K562 (cell line): Measurements from ENCODE around the gene RIN3. TPM values are rescaled to one million over a fixed set of nuclear protein-coding genes. Genes with fewer than 3 reads are reported as not detected.

Source experiments
- ATAC-seq: fragments of 200-7000 bp; cut with Tn5 transposase; 3 replicates; pipeline ENCODE4 v1.9.1; 2020; ENCODE audit warnings: moderate library complexity
- BruUV-seq: library from RNA; stranded (reverse); fragments of 400-500 nt; replicated peaks from 2 replicates; lab custom pipeline; 2021; lab: Mats Ljungman, UMichigan
- CTCF ChIA-PET: fragments of 300-600 bp; formaldehyde crosslinking; extraction: SDS; loops from one replicate; lab custom pipeline; 2021; ENCODE audit warnings: low intra/inter-chr PET ratio; lab: Yijun Ruan, JAX
- POLR2A ChIA-PET: fragments of 300-600, 350-650 bp; sonication (Branson Sonifier 250); formaldehyde crosslinking; extraction: SDS; loops from one replicate; lab custom pipeline; 2021; ENCODE audit warnings: antibody characterized with exemption, inconsistent platforms; lab: Yijun Ruan, JAX
- DNase-seq, 4 experiments: peaks; one replicate each; pipeline versions ENCODE4 v3.0.0 to v3.0.0-alpha.2; 2011 to 2018; ENCODE audit warnings: low spot score in 3 of 4, mixed read lengths in 3 of 4; ENCODE audit errors: extremely low read depth in 1 of 4
- FAIRE-seq: peaks from 2 replicates; lab custom pipeline; 2011; peaks lifted over from hg19 to GRCh38; lab: Jason Lieb, UNC
- H2AFZ ChIP-seq: 2 replicates; pipeline ENCODE4 v1.6.0; 2011; ENCODE audit warnings: low read depth, low read length, control low read depth, inconsistent platforms
- H3K27ac ChIP-seq: fragments of 200-600 bp; 3 replicates; pipeline ENCODE4 v1.8.0; 2011; ENCODE audit warnings: low read depth, mild to moderate bottlenecking, control low read depth, inconsistent platforms, low read length, moderate library complexity, mixed read lengths; ENCODE audit errors: extremely low read depth
- H3K27me3 ChIP-seq, 2 experiments: fragments of 300-600 bp in 1 of 2; 2 replicates in 1 of 2; 3 replicates in 1 of 2; pipeline versions ENCODE4 v1.6.0 to v1.8.0; 2011; ENCODE audit warnings: inconsistent platforms in 2 of 2, low read length in 2 of 2, mild to moderate bottlenecking in 1 of 2, mixed read lengths in 1 of 2, moderate library complexity in 1 of 2; ENCODE audit not compliant: control insufficient read depth in 2 of 2, insufficient read depth in 2 of 2
- H3K36me3 ChIP-seq: fragments of 300-600 bp; 3 replicates; pipeline ENCODE4 v1.8.0; 2011; ENCODE audit warnings: mild to moderate bottlenecking, low read length, inconsistent platforms; ENCODE audit not compliant: control insufficient read depth, insufficient read depth
- H3K4me1 ChIP-seq, 2 experiments: fragments of 200-600 bp in 1 of 2; replicated peaks in 1 of 2; 2 replicates in 1 of 2; 3 replicates in 1 of 2; pipeline versions ENCODE4 v1.5.1 to v1.8.0; 2011; ENCODE audit warnings: inconsistent platforms in 2 of 2, low read length in 2 of 2, mild to moderate bottlenecking in 1 of 2, mixed read lengths in 1 of 2, moderate library complexity in 1 of 2; ENCODE audit not compliant: control insufficient read depth in 2 of 2, insufficient read depth in 2 of 2
- H3K4me2 ChIP-seq: 2 replicates; pipeline ENCODE4 v1.6.1; 2011; ENCODE audit warnings: low read length, control low read depth, inconsistent platforms, mixed read lengths; ENCODE audit not compliant: insufficient read depth
- H3K4me3 ChIP-seq: fragments of 200-600 bp; sonication (generic), shearing (Covaris generic); 2 replicates; pipeline ENCODE4 v1.5.1; 2016; ENCODE audit warnings: control low read depth, inconsistent platforms
- H3K79me2 ChIP-seq: fragments of 200-600 bp; 3 replicates; pipeline ENCODE4 v1.8.0; 2011; ENCODE audit warnings: low read length, inconsistent platforms; ENCODE audit not compliant: control insufficient read depth, insufficient read depth
- H3K9ac ChIP-seq, 2 experiments: 2 replicates each; pipeline versions ENCODE4 v1.6.0 to v1.6.1; 2011; ENCODE audit warnings: low read depth in 2 of 2, low read length in 2 of 2, control low read depth in 1 of 2, inconsistent platforms in 1 of 2, mild to moderate bottlenecking in 1 of 2, mixed read lengths in 1 of 2; ENCODE audit not compliant: insufficient read depth in 1 of 2
- H3K9me1 ChIP-seq: one replicate; pipeline ENCODE4 v1.6.0; 2011; ENCODE audit warnings: inconsistent platforms, mild to moderate bottlenecking, low read length, moderate library complexity; ENCODE audit not compliant: control insufficient read depth, insufficient read depth
- H3K9me3 ChIP-seq: replicated peaks from 2 replicates; pipeline ENCODE4 v1.5.1; 2011; ENCODE audit warnings: low read depth, low read length, inconsistent platforms; ENCODE audit not compliant: control insufficient read depth, insufficient read depth
- H4K20me1 ChIP-seq: replicated peaks from 2 replicates; pipeline ENCODE4 v1.6.1; 2011; ENCODE audit warnings: low read length, inconsistent platforms, mixed read lengths; ENCODE audit not compliant: control insufficient read depth, insufficient read depth
- BMI1 ChIP-seq: fragments of 150-350 bp; IDR thresholded peaks from 2 replicates; pipeline ENCODE4 v1.6.1; 2014; ENCODE audit warnings: low read length
- CBX8 ChIP-seq: fragments of 200-600 bp; sonication (generic); IDR thresholded peaks from 2 replicates; pipeline ENCODE4 v1.6.1; 2012; ENCODE audit warnings: borderline replicate concordance, mixed run types, low read depth, mild to moderate bottlenecking, moderate library complexity, mixed read lengths, low read length, control low read depth, inconsistent platforms; ENCODE audit not compliant: poor library complexity, severe bottlenecking; ENCODE audit errors: extremely low read depth
- EGR1 ChIP-seq: fragments of 450-650 bp; conservative IDR thresholded peaks from 2 replicates; pipeline ENCODE4 v1.6.1; 2017; ENCODE audit warnings: mild to moderate bottlenecking
- FOXP1 ChIP-seq: sonication (generic); formaldehyde crosslinking; IDR thresholded peaks from 2 replicates; pipeline ENCODE4 v1.8.0; 2022; ENCODE audit warnings: mild to moderate bottlenecking, missing genetic modification reagents
- HDAC1 ChIP-seq, 2 experiments: fragments of 450-650 bp; IDR thresholded peaks; 2 replicates each; pipeline ENCODE4 v1.6.1; 2016 to 2017; ENCODE audit warnings: inconsistent platforms in 1 of 2, mild to moderate bottlenecking in 1 of 2, moderate library complexity in 1 of 2
- HDGF ChIP-seq: fragments of 450-650 bp; IDR thresholded peaks from 2 replicates; pipeline ENCODE4 v1.6.1; 2016
- HES1 ChIP-seq: fragments of 450-650 bp; IDR thresholded peaks from 2 replicates; pipeline ENCODE4 v1.6.1; 2016; ENCODE audit warnings: low read depth, mild to moderate bottlenecking, moderate library complexity
- KDM2B ChIP-seq: fragments of 250-450 bp; sonication (Bioruptor Pico); IDR thresholded peaks from 2 replicates; pipeline ENCODE4 v1.8.0; 2021; ENCODE audit warnings: mild to moderate bottlenecking, moderate library complexity
- KLF10 ChIP-seq: fragments of 250-450 bp; sonication (Bioruptor Pico); IDR thresholded peaks from 2 replicates; pipeline ENCODE4 v1.6.1; 2021; ENCODE audit warnings: matching md5 sums
- KLF6 ChIP-seq: fragments of 250-450 bp; sonication (Bioruptor Pico); IDR thresholded peaks from 2 replicates; pipeline ENCODE4 v1.4.0; 2020; ENCODE audit warnings: mild to moderate bottlenecking, moderate library complexity, borderline replicate concordance
- RBM34 ChIP-seq: fragments of 200-400 bp; formaldehyde crosslinking; IDR thresholded peaks from 2 replicates; pipeline ENCODE4 v1.6.1; 2018; ENCODE audit warnings: low read length, borderline replicate concordance; ENCODE audit not compliant: insufficient read depth
- RNF2 ChIP-seq: sonication (generic); IDR thresholded peaks from 2 replicates; pipeline ENCODE4 v1.6.1; 2016
- TAF9B ChIP-seq: fragments of 450-650 bp; IDR thresholded peaks from 2 replicates; pipeline ENCODE4 v1.6.1; 2018; ENCODE audit warnings: mild to moderate bottlenecking; ENCODE audit not compliant: partially characterized antibody
- ZBTB26 ChIP-seq: fragments of 450-650 bp; formaldehyde crosslinking; IDR thresholded peaks from 2 replicates; pipeline ENCODE4 v1.4.0; 2022; ENCODE audit warnings: missing genetic modification characterization
- ZFPM2 ChIP-seq: fragments of 250-450 bp; sonication (Bioruptor Pico); IDR thresholded peaks from 2 replicates; pipeline ENCODE4 v1.5.1; 2022; ENCODE audit warnings: mild to moderate bottlenecking
- ZNF124 ChIP-seq: sonication (generic); formaldehyde crosslinking; IDR thresholded peaks from 2 replicates; pipeline ENCODE4 v1.8.1; 2022; ENCODE audit warnings: missing genetic modification reagents
- ZNF507 ChIP-seq: conservative IDR thresholded peaks from 2 replicates; pipeline ENCODE4 v1.6.1; 2017; ENCODE audit warnings: missing genetic modification characterization, missing compliant biosample characterization
- ZNF583 ChIP-seq: fragments of 250-450 bp; sonication (Bioruptor Pico); IDR thresholded peaks from 2 replicates; pipeline ENCODE4 v1.4.0; 2020
- ZNF609 ChIP-seq: sonication (generic); formaldehyde crosslinking; IDR thresholded peaks from 2 replicates; pipeline ENCODE4 v1.8.1; 2023; ENCODE audit warnings: missing genetic modification reagents, mild to moderate bottlenecking, borderline replicate concordance
- WGBS: fragments of 100-300 bp; shearing (Covaris generic); methylation state at CpG from one replicate; pipeline ENCODE4 v1.1.6; 2016; ENCODE audit warnings: low coverage, mixed read lengths; ENCODE audit not compliant: insufficient coverage; ENCODE audit errors: missing lambda C conversion rate; 5-methylcytosine and 5-hydroxymethylcytosine counted together
- in situ Hi-C: fragments of 300-500 bp; cut with MboI; formaldehyde crosslinking; loops from 4 replicates; pipeline ENCODE4 v1.15.0; 2018; ENCODE audit warnings: inconsistent platforms, mixed read lengths
- intact Hi-C: fragments of 100-400 bp; cut with micrococcal nuclease; formaldehyde crosslinking; loops from 2 replicates; pipeline ENCODE4 v1.14.2; 2022
- polyA plus RNA-seq, 8 experiments: library from polyadenylated mRNA; depleted of rRNA in 4 of 8; stranded (reverse) in 5 of 8; unstranded in 3 of 8; fragments of >200 nt; fragmentation: Nextera tagmentation in 2 of 8; fragmentation: Illumina TruSeq in 1 of 8; extraction: Ambion mirVana in 2 of 8; extraction: Trizol in 1 of 8; gene quantifications; 2 replicates each; pipeline versions ENCODE4 v1.2.1 to v1.2.3, GENCODE V29; 2011 to 2014; ENCODE audit warnings: inconsistent platforms in 1 of 8, missing spikeins in 1 of 8
- total RNA-seq, 7 experiments: library from RNA; depleted of rRNA in 6 of 7; stranded (reverse); fragments of >200 nt in 6 of 7; fragmentation: Illumina TruSeq in 2 of 7; extraction: Trizol in 2 of 7; gene quantifications; 2 replicates each; pipeline versions ENCODE4 v1.2.1 to v1.2.3, GENCODE V29; 2011 to 2021; ENCODE audit warnings: low replicate concordance in 1 of 7

The RIN3 gene
- total and polyA plus RNA-seq, 9 of the 15 experiments (the other 6 are each of a cell fraction or from before 2014, with no cell fraction given): 0.01 to 0.49 (median 0.08) TPM; not detected in 5

GRCh38 chr14:92635031-92635430 is 121.5 kb downstream of the RIN3 start:
- ATAC-seq (no peak), FAIRE-seq (no peak), DNase-seq (no peak)
- Histone ChIP-seq H3K4me2 (no peak overlapping the region), H3K9me1 (no peaks in the 10 kb centered on the region), H4K20me1 (no peaks in the 10 kb centered on the region), H3K9me3 (no peaks in the 10 kb centered on the region), H3K27ac (no peak overlapping the region), H3K4me3 (no peak overlapping the region), H3K79me2 (no peaks in the 10 kb centered on the region), H2AFZ (no peak overlapping the region), H3K27me3 (peaks cover 0 to 13% of the 10 kb centered on the region in 2 experiments; a peak in 2 of 5 replicates), H3K4me1 (no peaks in the 10 kb centered on the region), H3K9ac (no peak overlapping the region), H3K36me3 (no peaks in the 10 kb centered on the region)
- 0% methylated on average over 4 of the region's 4 CpGs for WGBS
- in situ Hi-C loops: no loop called here
- no TSS peak for BruUV-seq
- ChIA-PET POLR2A (no interaction called here), CTCF (no interaction called here)
- intact Hi-C loops: no loop called here
- TF ChIP-seq RBM34 (no peak), ZBTB26 (CRISPR knock-in tag) (no peak), EGR1 (no peak), HES1 (no peak), FOXP1 (CRISPR knock-in tag) (no peak), KLF10 (CRISPR knock-in tag) (no peak), KLF6 (no peak), CBX8 (no peak), ZNF124 (no peak), KDM2B (CRISPR knock-in tag) (no peak), ZFPM2 (CRISPR knock-in tag) (no peak), ZNF583 (CRISPR knock-in tag) (no peak), BMI1 (no peak), TAF9B (no peak), HDGF (no peak), RNF2 (no peak), ZNF507 (tag) (no peak), HDAC1 (IDR thresholded peaks at IDR 0.05) (no peak), ZNF609 (CRISPR knock-in tag) (no peak)
